Osteoblast (primary cell): Measurements from ENCODE around the gene SNAI3. TPM values are rescaled to one million over a fixed set of nuclear protein-coding genes. Genes with fewer than 3 reads are reported as not detected.
A peak's percentile ranks its signal among the peaks of the same experiment; 100 is the strongest.

Experiments used
- DNase-seq: peaks from one replicate; pipeline ENCODE4 v3.0.0; 2011; ENCODE audit warnings: low spot score, mixed read lengths; ENCODE audit not compliant: insufficient read length; ENCODE audit errors: missing footprints
- H2AFZ ChIP-seq: 2 replicates; pipeline ENCODE4 v1.6.0; 2011; ENCODE audit warnings: mild to moderate bottlenecking, low read length
- H3K27ac ChIP-seq: 2 replicates; pipeline ENCODE4 v1.5.1; 2011; ENCODE audit warnings: mild to moderate bottlenecking, low read depth, low read length, moderate library complexity
- H3K27me3 ChIP-seq: 2 replicates; pipeline ENCODE4 v1.6.0; 2012; ENCODE audit warnings: mild to moderate bottlenecking, control low read depth, inconsistent platforms, low read length, moderate library complexity; ENCODE audit not compliant: insufficient read depth
- H3K36me3 ChIP-seq: 2 replicates; pipeline ENCODE4 v1.5.1; 2011; ENCODE audit warnings: mild to moderate bottlenecking, low read length, control low read depth, moderate library complexity; ENCODE audit not compliant: insufficient read depth
- H3K4me1 ChIP-seq: 2 replicates; pipeline ENCODE4 v1.5.1; 2011; ENCODE audit warnings: mild to moderate bottlenecking, low read length, control low read depth, moderate library complexity; ENCODE audit not compliant: insufficient read depth
- H3K4me2 ChIP-seq: 2 replicates; pipeline ENCODE4 v1.6.0; 2011; ENCODE audit warnings: mild to moderate bottlenecking, low read length; ENCODE audit not compliant: insufficient read depth
- H3K4me3 ChIP-seq: fragments of 200-600 bp; sonication (generic); 3 replicates; pipeline ENCODE4 v1.5.1; 2012; ENCODE audit warnings: mild to moderate bottlenecking, low read length, inconsistent platforms; ENCODE audit not compliant: insufficient read depth
- H3K79me2 ChIP-seq: 2 replicates; pipeline ENCODE4 v1.6.0; 2012; ENCODE audit warnings: mild to moderate bottlenecking, low read length, control low read depth, inconsistent platforms; ENCODE audit not compliant: insufficient read depth
- H3K9me3 ChIP-seq: 2 replicates; pipeline ENCODE4 v1.5.1; 2011; ENCODE audit warnings: low read depth, low read length, control low read depth
- H4K20me1 ChIP-seq: 2 replicates; pipeline ENCODE4 v1.6.0; 2012; ENCODE audit warnings: mild to moderate bottlenecking, low read length, control low read depth; ENCODE audit not compliant: insufficient read depth
- CTCF ChIP-seq: IDR thresholded peaks from 2 replicates; pipeline ENCODE4 v1.5.1; 2011; ENCODE audit warnings: mild to moderate bottlenecking, low read depth, low read length, moderate library complexity; ENCODE audit errors: extremely low read depth
- total RNA-seq: library from RNA; depleted of rRNA; stranded (reverse); fragments of >200 nt; gene quantifications from 2 replicates; pipeline ENCODE4 v1.2.3, GENCODE V29; 2012

Gene SNAI3
- total RNA-seq, 1 donor, result not detected

- Histone ChIP-seq H3K79me2 (no peaks in the 10 kb centered on the region), H4K20me1 (no peaks in the 10 kb centered on the region), H3K27ac (no peak overlapping the region), H3K4me1 (peaks cover 22% of the 10 kb centered on the region), H3K9me3 (no peaks in the 10 kb centered on the region), H2AFZ (no peak overlapping the region), H3K4me3 (no peak overlapping the region), H3K36me3 (no peaks in the 10 kb centered on the region), H3K27me3 (peaks cover 10% of the 10 kb centered on the region), H3K4me2 (no peak overlapping the region)
- DNase-seq, result peak; percentile 90
- TF ChIP-seq CTCF, result no peak
Measured at GRCh38 chr16:88688013-88688778, 1.9 kb upstream of the SNAI3 start.

- no peak overlapping the region for H2AFZ ChIP-seq
- DNase-seq, result no peak
- no peaks in the 10 kb centered on the region for H3K36me3 ChIP-seq
- H3K27me3 ChIP-seq, result peaks cover 10% of the 10 kb centered on the region
- no peaks in the 10 kb centered on the region for H3K9me3 ChIP-seq
- H3K4me1 ChIP-seq, result peaks cover 22% of the 10 kb centered on the region
- TF ChIP-seq CTCF, result no peak
- no peak overlapping the region for H3K4me3 ChIP-seq
- H3K79me2 ChIP-seq, result no peaks in the 10 kb centered on the region
- no peak overlapping the region for H3K4me2 ChIP-seq
- no peak overlapping the region for H3K27ac ChIP-seq
- H4K20me1 ChIP-seq, result no peaks in the 10 kb centered on the region
Measured at GRCh38 chr16:88687676-88688012, 1.3 kb upstream of the SNAI3 start.

GRCh38 chr16:88687254-88687576 lies 908 bp upstream of the SNAI3 start:
- Histone ChIP-seq H2AFZ (no peak overlapping the region), H3K27ac (no peak overlapping the region), H3K36me3 (no peaks in the 10 kb centered on the region), H3K4me3 (no peak overlapping the region), H3K4me2 (no peak overlapping the region), H3K4me1 (peaks cover 22% of the 10 kb centered on the region), H3K79me2 (no peaks in the 10 kb centered on the region), H3K9me3 (no peaks in the 10 kb centered on the region), H4K20me1 (no peaks in the 10 kb centered on the region), H3K27me3 (peaks cover 11% of the 10 kb centered on the region)
- TF ChIP-seq CTCF, result no peak
- DNase-seq, result no peak

GRCh38 chr16:88686062-88686438 lies 257 bp downstream of the SNAI3 start:
- peak overlapping the region; percentile 66 for H3K4me3 ChIP-seq
- no peak overlapping the region for H2AFZ ChIP-seq

More at GRCh38 chr16:88686062-88686438, 257 bp downstream of the SNAI3 start:
- H3K4me2 ChIP-seq, result peak overlapping the region; percentile 82
- peaks cover 20% of the 10 kb centered on the region for H3K27me3 ChIP-seq
- H3K27ac ChIP-seq, result no peak overlapping the region
- H4K20me1 ChIP-seq, result no peaks in the 10 kb centered on the region
- H3K4me1 ChIP-seq, result peaks cover 29% of the 10 kb centered on the region
- H3K36me3 ChIP-seq, result no peaks in the 10 kb centered on the region
- no peak for DNase-seq
- no peaks in the 10 kb centered on the region for H3K79me2 ChIP-seq
- TF ChIP-seq CTCF, result no peak
- H3K9me3 ChIP-seq, result no peaks in the 10 kb centered on the region
